Ishikawa (cell line): ENCODE measurements around the gene SBK1.
A peak's percentile ranks its signal among the peaks of the same experiment; 100 is the strongest.

Experiments used
- CEBPB ChIP-seq: IDR thresholded peaks from 2 replicates; pipeline ENCODE4 v1.6.1; 2012
- EP300 ChIP-seq: IDR thresholded peaks from 2 replicates; pipeline ENCODE4 v1.6.1; 2012; ENCODE audit warnings: borderline replicate concordance
- FOXM1 ChIP-seq: IDR thresholded peaks from 2 replicates; pipeline ENCODE4 v1.6.1; 2012; ENCODE audit warnings: low read depth, borderline replicate concordance
- MAX ChIP-seq: IDR thresholded peaks from 2 replicates; pipeline ENCODE4 v1.6.1; 2012
- RAD21 ChIP-seq: IDR thresholded peaks from 2 replicates; pipeline ENCODE4 v1.6.1; 2012; ENCODE audit warnings: low read depth
- REST ChIP-seq: IDR thresholded peaks from 2 replicates; pipeline ENCODE4 v1.6.1; 2012; ENCODE audit warnings: low read depth, mild to moderate bottlenecking
- TAF1 ChIP-seq: IDR thresholded peaks from 2 replicates; pipeline ENCODE4 v1.6.1; 2012; ENCODE audit warnings: low read depth, mild to moderate bottlenecking
- YY1 ChIP-seq: IDR thresholded peaks from 2 replicates; pipeline ENCODE4 v1.6.1; 2012; ENCODE audit warnings: low read depth

DNA sequence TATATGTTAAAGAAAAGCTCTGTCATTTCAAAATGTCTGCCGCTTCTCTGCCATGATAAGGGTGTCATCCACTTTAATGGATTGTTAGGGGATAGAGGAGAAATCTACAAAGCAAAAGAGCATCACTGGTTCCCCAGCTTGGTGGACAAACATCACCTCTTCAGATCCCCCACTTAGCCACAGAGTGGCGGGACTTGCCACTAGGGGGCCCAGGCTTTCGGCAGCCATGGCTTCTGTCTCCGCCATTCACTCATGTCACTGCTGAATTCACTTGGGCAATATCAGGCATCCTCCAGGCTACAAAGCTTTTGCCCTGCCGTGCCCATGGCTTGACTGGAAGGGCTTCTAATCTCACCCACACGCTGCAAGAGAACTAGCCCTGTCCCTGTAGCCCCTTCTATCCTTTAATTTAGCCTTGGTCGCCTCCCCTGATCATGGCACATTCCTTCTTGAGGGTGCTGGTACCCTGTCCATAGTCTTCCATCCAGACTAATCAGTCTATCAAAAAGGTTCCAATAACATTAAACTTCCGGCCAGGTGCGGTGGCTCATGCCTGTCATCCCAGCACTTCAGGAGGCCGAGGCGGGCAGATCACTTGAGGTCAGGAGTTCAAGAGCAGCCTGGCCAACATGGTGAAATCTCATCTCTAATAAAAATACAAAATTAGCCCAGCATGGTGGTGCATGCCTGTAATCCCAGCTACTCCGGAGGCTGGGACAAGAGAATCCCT, 34.7 kb downstream of the SBK1 start:
- TF ChIP-seq REST, result no peak
- peak; percentile 79 for TF ChIP-seq YY1
- no peak for TF ChIP-seq MAX
- no peak for TF ChIP-seq CEBPB
- TF ChIP-seq TAF1, result no peak
- TF ChIP-seq EP300, result no peak
- TF ChIP-seq FOXM1, result no peak
- TF ChIP-seq RAD21, result peak; percentile 41
